ENCODE data around the gene MAN1B1.

Gene MAN1B1

DNA sequence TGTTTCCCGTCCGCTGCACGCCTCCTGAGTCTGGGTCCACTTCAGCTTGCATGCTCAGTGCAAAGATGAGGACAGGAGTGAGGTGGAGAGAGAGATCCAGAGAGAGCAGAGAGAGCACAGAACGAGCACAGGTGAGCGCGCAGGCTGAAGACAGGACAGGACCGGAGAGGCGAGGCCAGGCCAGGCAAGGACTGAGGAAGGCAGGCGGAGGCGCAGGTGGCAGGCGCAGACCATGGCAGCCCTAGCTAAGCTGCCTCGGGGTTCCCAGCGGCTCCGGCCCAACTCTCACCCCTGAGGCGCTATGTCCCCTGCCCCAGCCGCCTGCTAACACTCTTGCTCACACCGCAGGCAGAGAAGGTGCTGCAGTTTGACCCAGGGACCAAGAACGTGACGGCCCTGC, 61.9 kb downstream of the MAN1B1 start:
- ChIA-PET CTCF (no interaction called here), POLR2A (ENCODE audit: low non-redundant PET) (no interaction called here)
- no peak for DNase-seq (ENCODE audit: low spot score)
- peak overlapping the region; percentile 75; the same call in 1 of the 2 replicates for H3K27ac ChIP-seq
- TF ChIP-seq CTCF (conservative IDR thresholded peaks at IDR 0.05; ENCODE audit: low read depth) = no peak

GRCh38 chr9:137149363-137149762, 62.6 kb downstream of the MAN1B1 start:
- POLR2A ChIA-PET (ENCODE audit: low non-redundant PET) = no interaction called here
- no peak for TF ChIP-seq CTCF (conservative IDR thresholded peaks at IDR 0.05; ENCODE audit: low read depth)
- CTCF ChIA-PET = no interaction called here
- peak overlapping the region; percentile 75 for H3K27ac ChIP-seq
- DNase-seq (ENCODE audit: low spot score) = no peak

- peak; percentile 92 for DNase-seq (ENCODE audit: low spot score)
- POLR2A ChIA-PET (ENCODE audit: low non-redundant PET) = interaction anchor here (0.7 to 1.5 kb wide), 2 partner anchors 21 to 63 kb away, joined by 3 to 4 read pairs; no protein-coding TSS in a partner anchor
- peak overlapping the region; percentile 75 for H3K27ac ChIP-seq
- TF ChIP-seq CTCF (conservative IDR thresholded peaks at IDR 0.05; ENCODE audit: low read depth) = no peak
- CTCF ChIA-PET = interaction anchor here (0.7 to 1.0 kb wide), 2 partner anchors 121 to 439 kb away, joined by 3 read pairs; partner anchors contain the start of gene ABCA2
Measured at GRCh38 chr9:137149942-137150616, 63.3 kb downstream of the MAN1B1 start.

GRCh38 chr9:137150617-137151457, 64.1 kb downstream of the MAN1B1 start:
- ChIA-PET CTCF (interaction anchor here (0.6 to 1.0 kb wide), 4 partner anchors 18 to 145 kb away, joined by 3 to 4 read pairs (median 3); partner anchors contain the start of gene ABCA2), POLR2A (ENCODE audit: low non-redundant PET) (interaction anchor here (0.7 to 1.5 kb wide), 2 partner anchors 21 to 63 kb away, joined by 3 to 4 read pairs; no protein-coding TSS in a partner anchor)
- DNase-seq (ENCODE audit: low spot score) = peak; percentile 92
- H3K27ac ChIP-seq = peak overlapping the region; percentile 75
- TF ChIP-seq CTCF (conservative IDR thresholded peaks at IDR 0.05; ENCODE audit: low read depth) = no peak

DNA sequence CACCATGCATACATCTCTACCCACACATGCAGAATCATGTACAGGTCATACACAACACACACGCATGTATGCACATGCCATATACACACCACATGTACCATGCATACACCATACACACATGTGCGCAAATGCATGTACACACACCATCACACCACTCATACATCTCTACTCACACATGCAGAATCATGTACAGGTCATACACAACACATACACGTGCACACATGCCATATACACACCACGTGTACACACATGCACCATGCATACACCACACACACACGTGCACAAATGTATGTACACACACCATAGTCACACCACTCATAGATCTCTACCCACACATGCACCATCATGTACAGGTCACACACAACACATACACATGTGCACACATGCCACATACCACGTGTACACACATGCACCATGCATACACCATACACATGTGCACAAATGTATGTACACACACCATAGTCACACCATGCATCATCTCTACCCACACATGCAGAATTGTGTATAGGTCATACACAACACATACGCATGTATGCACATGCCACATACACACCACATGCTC, 66.1 kb downstream of the MAN1B1 start:
- H3K27ac ChIP-seq = no peak overlapping the region
- no peak for DNase-seq (ENCODE audit: low spot score)
- ChIA-PET CTCF (no interaction called here), POLR2A (ENCODE audit: low non-redundant PET) (no interaction called here)
- no peak for TF ChIP-seq CTCF (conservative IDR thresholded peaks at IDR 0.05; ENCODE audit: low read depth)

All from RWPE1 (cell line).